ENCODE data around the gene KIF24.
A peak's percentile ranks its signal among the peaks of the same experiment; 100 is the strongest.

KIF24 gene

GRCh38 chr9:34328987-34329832 is at the start of gene KIF24, which contains the start of gene NUDT2:
Gene KIF24 (minus strand): TSS chr9:34329268. CDS start chr9:34311346, 17,922 bp downstream.
Gene NUDT2 (plus strand): TSS chr9:34329569. CDS start chr9:34339040, 9,471 bp downstream.
- TF ChIP-seq CTCF (IDR thresholded peaks at IDR 0.05; ENCODE audit: extremely low read depth, missing control alignments) = no peak

GRCh38 chr9:34378376-34379060 is 49.5 kb upstream of the KIF24 start:
- TF ChIP-seq CTCF (IDR thresholded peaks at IDR 0.05; ENCODE audit: extremely low read depth, missing control alignments) = no peak
- DNase-seq (ENCODE audit: low spot score) = no peak

More at GRCh38 chr9:34328987-34329832, at the start of gene KIF24, which contains the start of gene NUDT2:
- peak; percentile 95 for DNase-seq (ENCODE audit: low spot score)

GRCh38 chr9:34377404-34377746 is 48.3 kb upstream of the KIF24 start:
- no peak for TF ChIP-seq CTCF (IDR thresholded peaks at IDR 0.05; ENCODE audit: extremely low read depth, missing control alignments)
- no peak for DNase-seq (ENCODE audit: low spot score)

- DNase-seq (ENCODE audit: low spot score) = peak; percentile 99
- TF ChIP-seq CTCF (IDR thresholded peaks at IDR 0.05; ENCODE audit: extremely low read depth, missing control alignments) = no peak
Observed at GRCh38 chr9:34376596-34377403, 47.7 kb upstream of the KIF24 start, which contains the start of gene MYORG. Gene MYORG (minus strand): TSS chr9:34376898. CDS start chr9:34372943, 3,955 bp downstream.

GRCh38 chr9:34375901-34376595 is 47.0 kb upstream of the KIF24 start:
- DNase-seq (ENCODE audit: low spot score) = peak; percentile 75
- no peak for TF ChIP-seq CTCF (IDR thresholded peaks at IDR 0.05; ENCODE audit: extremely low read depth, missing control alignments)

GRCh38 chr9:34374905-34375552 is 46.0 kb upstream of the KIF24 start:
- DNase-seq (ENCODE audit: low spot score) = no peak
- no peak for TF ChIP-seq CTCF (IDR thresholded peaks at IDR 0.05; ENCODE audit: extremely low read depth, missing control alignments)

All from GM20000 (cell line).